EH (cell line): Measurements from ENCODE around the gene ARHGEF7.

Experiments used
- DNase-seq: peaks from one replicate; pipeline ENCODE4 v3.0.0-alpha.2; 2015; ENCODE audit warnings: low read depth

The ARHGEF7 gene

GRCh38 chr13:111201304-111201940 lies 86.3 kb downstream of the ARHGEF7 start:
- DNase-seq: no peak

DNA sequence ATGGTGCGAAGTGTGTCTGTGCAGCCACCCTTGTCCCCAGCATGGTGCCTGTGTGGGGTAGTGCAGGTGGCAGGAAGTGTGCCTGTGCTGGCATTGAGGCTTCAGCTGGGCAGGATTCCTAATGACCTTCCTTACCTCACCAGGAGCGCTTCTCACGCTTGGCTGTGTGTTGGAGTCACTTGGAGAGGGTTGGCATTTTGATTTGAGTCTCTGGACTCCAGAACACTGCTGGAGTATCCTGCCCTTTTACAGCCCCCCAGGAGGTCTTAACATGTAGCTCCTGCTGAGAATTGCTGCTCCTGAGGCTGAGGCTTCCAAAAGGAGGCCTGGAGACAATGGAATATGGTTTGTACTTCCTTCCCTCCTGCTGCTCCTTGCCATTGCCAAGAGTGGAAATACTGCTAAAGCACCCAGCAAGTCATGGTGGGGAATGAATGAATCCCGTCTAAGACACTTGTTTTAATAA lies 87.1 kb downstream of the ARHGEF7 start:
- no peak for DNase-seq

GRCh38 chr13:111202745-111203144 lies 87.6 kb downstream of the ARHGEF7 start:
- peak; percentile 91 for DNase-seq

- DNase-seq: no peak
Observed at GRCh38 chr13:111203736-111204389, 88.8 kb downstream of the ARHGEF7 start.

DNA sequence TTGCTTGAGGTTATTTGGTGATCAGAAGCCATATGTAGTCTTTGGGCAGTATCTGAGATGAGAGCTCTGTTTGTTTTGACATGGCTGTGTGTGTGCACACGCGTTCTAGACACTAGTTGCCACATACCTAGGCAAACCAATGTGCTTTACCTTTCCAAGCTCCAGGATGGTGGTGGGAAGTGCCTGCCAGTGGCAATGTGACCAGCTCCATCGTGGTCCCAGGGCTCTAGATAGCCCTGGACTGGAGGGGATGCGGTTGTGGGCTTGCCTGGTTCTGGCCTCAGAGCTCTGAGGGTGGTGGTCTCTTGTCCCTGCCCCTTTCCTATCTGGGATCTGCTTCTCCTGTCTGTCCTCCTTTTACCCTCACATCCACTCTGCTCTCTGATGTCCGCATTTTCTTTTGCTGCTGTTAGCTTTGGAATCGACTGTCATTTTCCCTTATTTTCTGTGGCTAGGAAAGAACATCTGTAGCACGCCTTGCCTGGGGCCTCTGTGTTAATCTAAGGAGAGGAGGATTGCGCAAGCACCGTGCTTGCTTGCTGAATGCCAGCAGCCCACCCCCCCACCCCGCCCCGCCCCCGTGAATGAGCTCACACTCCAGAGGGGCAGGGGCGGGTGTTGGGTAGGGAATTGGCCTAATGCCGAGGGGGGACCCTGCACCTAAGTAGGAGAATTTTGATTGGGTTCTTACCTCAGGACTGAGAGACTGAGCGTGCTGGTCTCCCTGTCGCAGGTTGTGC lies 89.5 kb downstream of the ARHGEF7 start:
- peak; percentile 81 for DNase-seq

DNA sequence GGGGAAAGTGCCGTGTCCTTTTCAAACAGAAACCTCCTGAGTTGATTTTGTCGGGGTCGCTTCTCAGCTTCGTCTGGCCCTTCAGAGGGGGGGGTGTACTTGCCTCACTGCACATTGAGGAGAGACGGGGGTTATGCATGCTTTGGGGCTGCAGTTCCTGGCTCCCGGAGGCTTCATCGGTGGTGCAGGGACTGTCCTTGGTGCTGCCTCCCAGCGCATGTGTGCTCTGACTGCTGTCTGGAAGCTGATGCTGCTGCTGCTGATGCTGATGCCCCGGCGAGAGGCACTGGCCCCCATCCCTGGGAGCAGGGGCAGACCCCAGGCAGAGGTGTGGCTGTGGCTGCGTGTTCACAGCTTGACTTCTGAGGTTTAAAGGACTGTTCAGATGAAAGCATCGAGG lies 91.0 kb downstream of the ARHGEF7 start:
- no peak for DNase-seq

- DNase-seq: no peak
Observed at GRCh38 chr13:111209613-111210012, 94.5 kb downstream of the ARHGEF7 start.

- no peak for DNase-seq
Observed at GRCh38 chr13:111210091-111210490, 95.0 kb downstream of the ARHGEF7 start.

- DNase-seq: peak; percentile 96
Observed at GRCh38 chr13:111210544-111211469, 95.7 kb downstream of the ARHGEF7 start.

DNA sequence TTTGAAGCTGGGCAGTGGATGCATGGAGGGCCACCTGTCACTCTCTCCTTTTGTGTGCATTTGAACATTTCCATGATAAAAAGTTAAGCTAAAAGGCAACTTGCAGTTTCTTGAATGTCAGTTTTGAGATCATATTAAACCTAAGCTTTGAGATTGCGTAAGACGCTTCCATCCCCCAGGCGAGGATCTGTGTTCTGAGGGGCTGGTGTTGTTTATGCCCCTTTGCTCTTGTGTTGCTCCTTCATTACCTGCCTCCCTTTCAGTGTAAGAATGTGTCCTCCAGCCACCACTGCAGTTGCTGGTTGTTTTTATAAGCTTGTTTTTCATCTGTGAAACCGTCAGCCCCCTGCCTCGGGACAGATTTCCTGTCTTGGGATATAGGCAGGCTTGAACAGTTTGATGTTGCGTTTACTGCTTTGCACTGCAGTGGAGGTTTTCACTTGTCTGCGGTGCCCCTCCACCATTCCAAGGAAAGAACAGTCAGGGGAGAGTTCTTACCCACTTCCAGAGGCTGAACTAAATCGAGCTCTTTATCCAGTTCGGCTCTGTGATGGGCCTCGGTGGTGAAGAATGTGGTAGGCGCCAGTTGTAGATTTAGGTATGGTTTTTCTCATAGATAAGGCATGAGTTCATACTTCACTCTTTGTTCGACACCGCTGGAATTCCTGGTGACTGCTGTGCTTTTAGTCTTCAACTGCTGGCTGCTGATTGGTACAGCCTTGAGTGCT lies 96.8 kb downstream of the ARHGEF7 start:
- DNase-seq: peak; percentile 34

- DNase-seq: no peak
Observed at GRCh38 chr13:111212517-111212873, 97.4 kb downstream of the ARHGEF7 start.

GRCh38 chr13:111213964-111214726 lies 99.0 kb downstream of the ARHGEF7 start:
- DNase-seq: no peak

GRCh38 chr13:111215081-111216047 lies 100.3 kb downstream of the ARHGEF7 start:
- no peak for DNase-seq

- DNase-seq: peak; percentile 50
Observed at GRCh38 chr13:111216166-111216960, 101.3 kb downstream of the ARHGEF7 start.

GRCh38 chr13:111217641-111218040 lies 102.5 kb downstream of the ARHGEF7 start:
- no peak for DNase-seq

- peak; percentile 88 for DNase-seq
Observed at GRCh38 chr13:111219280-111219679, 104.2 kb downstream of the ARHGEF7 start.

DNA sequence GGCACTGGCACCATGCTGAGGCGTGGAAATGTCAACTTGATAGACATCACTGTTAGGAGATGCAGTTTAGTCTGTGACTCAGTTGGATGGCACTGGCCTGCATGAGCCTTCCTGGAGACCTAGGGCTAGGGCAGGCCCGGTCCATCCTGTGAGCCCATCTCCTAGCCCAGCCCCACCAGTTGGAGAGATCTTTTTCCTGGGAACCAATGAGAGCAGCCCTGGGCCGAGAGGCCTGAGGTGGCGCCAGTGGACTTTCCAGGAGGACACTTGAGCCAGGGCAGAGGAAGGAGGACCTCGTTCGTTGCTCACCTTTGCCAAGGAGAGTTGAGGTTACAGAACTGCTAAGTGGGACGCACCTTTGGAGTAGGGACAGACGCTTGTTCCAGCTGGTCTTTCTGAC lies 104.8 kb downstream of the ARHGEF7 start:
- no peak for DNase-seq

DNA sequence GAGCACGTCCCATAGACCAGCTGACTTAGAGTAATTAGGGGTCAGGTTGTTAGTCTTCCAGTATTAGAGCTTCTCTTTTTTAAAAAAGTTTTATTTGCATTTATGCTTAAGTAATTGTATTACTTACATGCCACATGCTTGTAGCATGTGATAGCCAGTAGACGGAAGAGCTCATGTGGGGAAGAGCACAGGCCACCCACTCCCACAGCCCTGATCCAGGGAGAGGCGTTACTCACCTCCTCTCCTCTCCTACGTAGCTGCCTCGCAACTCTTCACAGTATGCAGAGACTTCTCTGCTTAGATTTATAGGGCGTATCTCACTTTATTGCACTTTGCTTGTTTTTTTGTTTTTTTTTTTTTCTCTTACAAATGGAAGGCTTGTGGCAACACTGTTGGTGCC lies 110.1 kb downstream of the ARHGEF7 start:
- no peak for DNase-seq
